DOHH2 (cell line): ENCODE results near the gene PRSS22.

ENCODE experiments used
- H3F3A ChIP-seq: fragments of 200-600 bp; sonication (generic), shearing (Covaris generic); 2 replicates; pipeline ENCODE4 v1.6.0; 2016; ENCODE audit warnings: antibody characterized with exemption, mild to moderate bottlenecking; ENCODE audit not compliant: control insufficient read depth, insufficient read depth
- H3K27ac ChIP-seq: fragments of 200-600 bp; sonication (generic); 2 replicates; pipeline ENCODE4 v1.5.1; 2014; ENCODE audit warnings: low read depth, mild to moderate bottlenecking, low read length, moderate library complexity
- H3K27me3 ChIP-seq: fragments of 200-600 bp; sonication (generic); 2 replicates; pipeline ENCODE4 v1.6.1; 2014; ENCODE audit warnings: mild to moderate bottlenecking, low read length, mixed read lengths; ENCODE audit not compliant: control insufficient read depth
- H3K36me3 ChIP-seq: fragments of 200-600 bp; sonication (generic); 2 replicates; pipeline ENCODE4 v1.6.1; 2014; ENCODE audit warnings: mild to moderate bottlenecking, low read length, moderate library complexity, mixed read lengths; ENCODE audit not compliant: control insufficient read depth
- H3K4me1 ChIP-seq: fragments of 200-600 bp; sonication (generic); 2 replicates; pipeline ENCODE4 v1.6.1; 2014; ENCODE audit warnings: mild to moderate bottlenecking, low read length, mixed read lengths; ENCODE audit not compliant: control insufficient read depth
- H3K4me2 ChIP-seq: fragments of 200-600 bp; sonication (generic); 2 replicates; pipeline ENCODE4 v1.6.0; 2014; ENCODE audit warnings: mild to moderate bottlenecking, low read length, moderate library complexity
- H3K4me3 ChIP-seq: fragments of 200-600 bp; sonication (generic); 2 replicates; pipeline ENCODE4 v1.5.1; 2014; ENCODE audit warnings: mild to moderate bottlenecking, low read length, mixed read lengths
- H3K79me2 ChIP-seq: fragments of 200-600 bp; sonication (generic); 2 replicates; pipeline ENCODE4 v1.6.1; 2014; ENCODE audit warnings: mild to moderate bottlenecking, low read length, mixed read lengths; ENCODE audit not compliant: control insufficient read depth
- H3K9me2 ChIP-seq: fragments of 200-600 bp; sonication (generic); replicated peaks from 2 replicates; pipeline ENCODE4 v1.6.1; 2014; ENCODE audit warnings: mild to moderate bottlenecking, low read length, mixed read lengths; ENCODE audit not compliant: control insufficient read depth
- H3K9me3 ChIP-seq: fragments of 200-600 bp; sonication (generic); 2 replicates; pipeline ENCODE4 v1.6.1; 2014; ENCODE audit warnings: antibody characterized with exemption, low read length, mixed read lengths; ENCODE audit not compliant: control insufficient read depth, insufficient read depth
- H4K20me1 ChIP-seq: fragments of 200-600 bp; sonication (generic); 2 replicates; pipeline ENCODE4 v1.6.0; 2014; ENCODE audit warnings: low read depth, mild to moderate bottlenecking, antibody characterized with exemption, low read length, moderate library complexity; ENCODE audit not compliant: control insufficient read depth, insufficient read depth
- EZH2phosphoT487 ChIP-seq: fragments of 200-600 bp; sonication (generic); IDR thresholded peaks from 2 replicates; pipeline ENCODE4 v1.6.1; 2017; ENCODE audit warnings: borderline replicate concordance, mild to moderate bottlenecking, antibody characterized with exemption, low read length, moderate library complexity, mixed read lengths
- TF ChIP-seq, protein P1 (sequence below): fragments of 200-600 bp; sonication (generic); IDR thresholded peaks from one replicate; pipeline ENCODE4 v1.5.1; 2014; ENCODE audit warnings: antibody characterized with exemption, mild to moderate bottlenecking, low read depth, low read length; ENCODE audit not compliant: poor library complexity, severe bottlenecking

The PRSS22 gene

DNA sequence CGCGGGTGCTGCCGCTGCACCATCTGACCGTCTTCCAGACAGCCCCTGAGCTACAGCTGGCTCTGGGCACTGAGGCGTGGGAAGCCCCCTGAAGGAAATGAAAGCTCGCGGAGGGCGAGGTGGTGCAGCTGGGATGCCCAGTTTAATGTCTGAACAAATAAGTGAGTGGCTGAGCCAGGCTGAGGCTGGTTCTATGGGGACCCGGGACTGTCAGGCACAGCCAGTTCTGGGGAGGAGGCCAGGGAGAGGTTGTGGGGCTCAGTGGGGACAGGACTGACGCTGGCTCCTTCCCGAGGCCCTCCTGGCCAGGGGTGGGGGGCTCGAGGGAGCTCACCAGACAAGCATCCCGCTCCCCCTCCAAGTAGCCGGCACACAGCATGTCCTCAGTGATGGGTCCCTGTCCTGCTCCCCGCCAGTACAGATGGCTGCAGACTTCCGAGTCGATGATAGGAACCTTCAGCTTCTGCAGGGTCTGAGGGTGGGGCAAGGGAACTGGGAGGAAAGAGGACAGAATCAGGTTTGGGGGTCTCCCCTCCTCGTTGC lies 4.4 kb downstream of the PRSS22 start:
- no peak for TF ChIP-seq EZH2phosphoT487
- TF ChIP-seq, protein P1, sequence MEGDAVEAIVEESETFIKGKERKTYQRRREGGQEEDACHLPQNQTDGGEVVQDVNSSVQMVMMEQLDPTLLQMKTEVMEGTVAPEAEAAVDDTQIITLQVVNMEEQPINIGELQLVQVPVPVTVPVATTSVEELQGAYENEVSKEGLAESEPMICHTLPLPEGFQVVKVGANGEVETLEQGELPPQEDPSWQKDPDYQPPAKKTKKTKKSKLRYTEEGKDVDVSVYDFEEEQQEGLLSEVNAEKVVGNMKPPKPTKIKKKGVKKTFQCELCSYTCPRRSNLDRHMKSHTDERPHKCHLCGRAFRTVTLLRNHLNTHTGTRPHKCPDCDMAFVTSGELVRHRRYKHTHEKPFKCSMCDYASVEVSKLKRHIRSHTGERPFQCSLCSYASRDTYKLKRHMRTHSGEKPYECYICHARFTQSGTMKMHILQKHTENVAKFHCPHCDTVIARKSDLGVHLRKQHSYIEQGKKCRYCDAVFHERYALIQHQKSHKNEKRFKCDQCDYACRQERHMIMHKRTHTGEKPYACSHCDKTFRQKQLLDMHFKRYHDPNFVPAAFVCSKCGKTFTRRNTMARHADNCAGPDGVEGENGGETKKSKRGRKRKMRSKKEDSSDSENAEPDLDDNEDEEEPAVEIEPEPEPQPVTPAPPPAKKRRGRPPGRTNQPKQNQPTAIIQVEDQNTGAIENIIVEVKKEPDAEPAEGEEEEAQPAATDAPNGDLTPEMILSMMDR: no peak

DNA sequence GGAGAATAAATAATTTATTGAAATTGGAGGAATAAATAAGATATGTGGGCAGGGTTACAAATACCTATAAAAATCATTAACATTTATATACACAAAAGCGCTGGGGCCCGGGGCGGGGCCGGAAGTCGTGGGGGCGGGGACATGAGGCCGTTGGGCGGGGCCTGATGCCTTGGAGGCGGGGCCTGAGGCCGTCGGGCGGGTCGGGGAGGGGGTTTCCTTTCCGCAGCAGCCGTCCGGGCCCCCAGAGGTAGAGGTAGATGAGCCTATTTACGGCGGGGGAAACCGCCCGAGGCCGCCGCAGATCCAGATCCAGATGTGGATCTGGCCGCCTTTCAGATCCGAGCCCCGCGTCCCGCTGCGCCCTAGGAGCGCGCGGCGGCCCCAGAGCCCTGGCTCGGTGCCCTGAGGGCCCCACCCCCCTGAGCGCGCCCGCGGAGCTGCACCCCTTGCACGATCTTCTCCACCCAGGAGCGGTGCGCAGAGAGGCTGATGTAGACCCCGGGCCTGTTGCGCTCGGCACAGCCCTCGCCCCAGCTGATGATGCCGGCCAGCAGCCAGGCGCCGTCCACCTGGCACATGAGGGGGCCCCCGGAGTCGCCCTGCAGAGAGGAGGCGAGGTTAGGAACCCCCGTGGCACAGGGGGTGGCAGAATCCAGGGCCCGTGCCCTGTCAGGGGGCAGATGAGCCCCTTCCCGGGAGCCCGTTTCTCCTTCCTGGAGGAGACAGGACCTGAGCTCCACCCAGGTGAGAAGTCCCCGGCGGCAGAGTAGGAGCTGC lies 5.1 kb downstream of the PRSS22 start:
- Histone ChIP-seq H3K27me3 (peaks cover 8% of the 10 kb centered on the region), H3K9me2 (no peaks in the 10 kb centered on the region), H3K4me1 (no peaks in the 10 kb centered on the region), H3K9me3 (peaks cover 12% of the 10 kb centered on the region), H4K20me1 (no peaks in the 10 kb centered on the region), H3K4me2 (no peak overlapping the region), H3F3A (no peaks in the 10 kb centered on the region), H3K79me2 (no peaks in the 10 kb centered on the region), H3K36me3 (no peaks in the 10 kb centered on the region), H3K27ac (no peak overlapping the region), H3K4me3 (no peak overlapping the region)
- TF ChIP-seq, protein P1: no peak
- TF ChIP-seq EZH2phosphoT487: no peak

More for the DNA sequence above, 4.4 kb downstream of the PRSS22 start:
- H3K27me3 ChIP-seq: peaks cover 8% of the 10 kb centered on the region
- no peaks in the 10 kb centered on the region for H3K9me2 ChIP-seq
- no peak overlapping the region for H3K27ac ChIP-seq
- H3F3A ChIP-seq: no peaks in the 10 kb centered on the region
- no peak overlapping the region for H3K4me2 ChIP-seq
- H3K4me3 ChIP-seq: no peak overlapping the region
- H3K36me3 ChIP-seq: no peaks in the 10 kb centered on the region
- no peaks in the 10 kb centered on the region for H3K79me2 ChIP-seq
- peaks cover 12% of the 10 kb centered on the region for H3K9me3 ChIP-seq
- H3K4me1 ChIP-seq: no peaks in the 10 kb centered on the region
- H4K20me1 ChIP-seq: no peaks in the 10 kb centered on the region

- peaks cover 12% of the 10 kb centered on the region for H3K9me3 ChIP-seq
- TF ChIP-seq, protein P1: no peak
- TF ChIP-seq EZH2phosphoT487: no peak
- H3K4me3 ChIP-seq: no peak overlapping the region
- H3F3A ChIP-seq: no peaks in the 10 kb centered on the region
- no peaks in the 10 kb centered on the region for H3K9me2 ChIP-seq
- H3K4me2 ChIP-seq: no peak overlapping the region
- H3K4me1 ChIP-seq: no peaks in the 10 kb centered on the region
- peaks cover 8% of the 10 kb centered on the region for H3K27me3 ChIP-seq
- no peaks in the 10 kb centered on the region for H3K36me3 ChIP-seq
- no peaks in the 10 kb centered on the region for H3K79me2 ChIP-seq
- H3K27ac ChIP-seq: no peak overlapping the region
- no peaks in the 10 kb centered on the region for H4K20me1 ChIP-seq
Measured at GRCh38 chr16:2852003-2852730, 5.8 kb downstream of the PRSS22 start.
